ENCODE measurements around the gene ITPR2.
"Not testable (repeated sequence)": the region's sequence is repeated elsewhere in the genome, so short reads cannot be mapped to it uniquely, and the experiment has no call there.

DNA sequence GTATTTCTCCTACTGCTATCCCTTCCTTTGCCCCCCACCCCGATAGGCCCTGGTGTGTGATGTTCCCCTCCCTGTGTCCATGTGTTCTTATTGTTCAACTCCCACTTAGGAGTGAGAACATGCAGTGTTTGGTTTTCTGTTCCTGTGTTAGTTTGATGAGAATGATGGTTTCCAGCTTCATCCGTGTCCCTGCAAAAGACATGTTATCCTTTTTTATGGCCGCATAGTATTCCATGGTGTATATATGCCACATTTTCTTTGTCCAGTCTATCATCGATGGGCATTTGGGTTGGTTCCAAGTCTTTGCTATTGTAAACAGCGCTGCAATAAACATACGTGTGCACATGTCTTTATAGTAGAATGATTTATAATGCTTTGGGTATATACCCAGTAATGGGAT is 522.5 kb downstream of the ITPR2 start:
- not testable (repeated sequence) for TF ChIP-seq CTCF, POLR2A (IDR thresholded peaks at IDR 0.05)
